Astrocyte (in vitro differentiated cells and primary cell): Measurements from ENCODE around the gene DHRS12. TPM values are rescaled to one million over a fixed set of nuclear protein-coding genes. Genes with fewer than 3 reads are reported as not detected.

Experiments
- DNase-seq: peaks from one replicate; pipeline ENCODE4 v3.0.0-alpha.2; 2010; ENCODE audit warnings: low read depth
- FAIRE-seq: peaks from 2 replicates; lab custom pipeline; 2011; peaks lifted over from hg19 to GRCh38; lab: Jason Lieb, UNC
- H2AFZ ChIP-seq: 2 replicates; pipeline ENCODE4 v1.6.0; 2012; ENCODE audit warnings: low read depth, low read length, inconsistent platforms
- H3K27ac ChIP-seq: 2 replicates; pipeline ENCODE4 v1.5.1; 2011; ENCODE audit warnings: low read depth, low read length, inconsistent platforms
- H3K27me3 ChIP-seq: 2 replicates; pipeline ENCODE4 v1.6.0; 2011; ENCODE audit warnings: low read length, inconsistent platforms; ENCODE audit not compliant: insufficient read depth
- H3K36me3 ChIP-seq: 2 replicates; pipeline ENCODE4 v1.5.1; 2011; ENCODE audit warnings: low read length, inconsistent platforms; ENCODE audit not compliant: insufficient read depth
- H3K4me1 ChIP-seq: 2 replicates; pipeline ENCODE4 v1.5.1; 2011; ENCODE audit warnings: low read length, inconsistent platforms; ENCODE audit not compliant: insufficient read depth
- H3K4me2 ChIP-seq: 2 replicates; pipeline ENCODE4 v1.6.0; 2012; ENCODE audit warnings: low read length, inconsistent platforms
- H3K4me3 ChIP-seq: 2 replicates; pipeline ENCODE4 v1.5.1; 2011; ENCODE audit warnings: low read depth, mild to moderate bottlenecking, low read length, inconsistent platforms; ENCODE audit not compliant: insufficient read depth
- H3K79me2 ChIP-seq: 2 replicates; pipeline ENCODE4 v1.6.0; 2012; ENCODE audit warnings: mild to moderate bottlenecking, low read length, inconsistent platforms; ENCODE audit not compliant: insufficient read depth
- H3K9ac ChIP-seq: 2 replicates; pipeline ENCODE4 v1.6.0; 2012; ENCODE audit warnings: mild to moderate bottlenecking, low read length, inconsistent platforms
- H3K9me3 ChIP-seq: 2 replicates; pipeline ENCODE4 v1.5.1; 2012; ENCODE audit warnings: low read depth, mild to moderate bottlenecking, low read length, inconsistent platforms; ENCODE audit not compliant: insufficient read depth
- H4K20me1 ChIP-seq: 2 replicates; pipeline ENCODE4 v1.6.0; 2012; ENCODE audit warnings: low read length, inconsistent platforms; ENCODE audit not compliant: insufficient read depth
- H3K27ac Mint-ChIP-seq: one replicate; pipeline ENCODE4 v1.8.0; 2021; ENCODE audit warnings: mild to moderate bottlenecking, mixed read lengths; ENCODE audit not compliant: unreplicated experiment
- H3K27me3 Mint-ChIP-seq: one replicate; pipeline ENCODE4 v1.8.0; 2021; ENCODE audit warnings: low read depth, mixed read lengths; ENCODE audit not compliant: unreplicated experiment
- H3K36me3 Mint-ChIP-seq: one replicate; pipeline ENCODE4 v1.8.0; 2021; ENCODE audit warnings: low read depth, mixed read lengths; ENCODE audit not compliant: unreplicated experiment
- H3K4me1 Mint-ChIP-seq: one replicate; pipeline ENCODE4 v1.8.0; 2021; ENCODE audit warnings: low read depth, mixed read lengths; ENCODE audit not compliant: unreplicated experiment
- H3K4me3 Mint-ChIP-seq: one replicate; pipeline ENCODE4 v1.8.0; 2021; ENCODE audit warnings: mild to moderate bottlenecking, moderate library complexity, mixed read lengths; ENCODE audit not compliant: unreplicated experiment
- H3K9me3 Mint-ChIP-seq: one replicate; pipeline ENCODE4 v1.8.0; 2021; ENCODE audit warnings: mild to moderate bottlenecking, mixed read lengths; ENCODE audit not compliant: unreplicated experiment
- CTCF ChIP-seq: IDR thresholded peaks from 2 replicates; pipeline ENCODE4 v1.5.1; 2011; ENCODE audit warnings: low read depth, mild to moderate bottlenecking, inconsistent platforms, low read length, moderate library complexity; ENCODE audit not compliant: insufficient read depth
- EZH2 ChIP-seq: IDR thresholded peaks from 2 replicates; pipeline ENCODE4 v1.6.1; 2012; ENCODE audit warnings: mild to moderate bottlenecking, low read length, inconsistent platforms; ENCODE audit not compliant: insufficient read depth
- total RNA-seq: library from RNA; stranded (reverse); gene quantifications from 2 replicates; pipeline ENCODE4 v1.2.1, GENCODE V29; 2021

DHRS12 gene
- total RNA-seq, 1 donor from 2014 or later, result 4.9 TPM

GRCh38 chr13:51801631-51802099, 2.3 kb downstream of the DHRS12 start:
- Mint-ChIP-seq H3K9me3 (no peaks in the 10 kb centered on the region), H3K27ac (peak overlapping the region; percentile 18), H3K36me3 (peaks cover 2% of the 10 kb centered on the region), H3K4me3 (no peak overlapping the region), H3K27me3 (peaks cover 8% of the 10 kb centered on the region), H3K4me1 (peaks cover 19% of the 10 kb centered on the region)
- no peak overlapping the region for H3K9ac ChIP-seq
- H3K9me3 ChIP-seq, result no peaks in the 10 kb centered on the region
- no peaks in the 10 kb centered on the region for H3K79me2 ChIP-seq
- peaks cover 29% of the 10 kb centered on the region for H3K4me1 ChIP-seq
- H3K36me3 ChIP-seq, result no peaks in the 10 kb centered on the region
- H3K27ac ChIP-seq, result no peak overlapping the region
- FAIRE-seq (no peak), DNase-seq (no peak)
- H4K20me1 ChIP-seq, result no peaks in the 10 kb centered on the region
- no peak overlapping the region for H3K4me3 ChIP-seq
- peak overlapping the region; percentile 87 for H3K4me2 ChIP-seq
- H2AFZ ChIP-seq, result no peak overlapping the region
- no peaks in the 10 kb centered on the region for H3K27me3 ChIP-seq
- TF ChIP-seq EZH2, result no peak
- TF ChIP-seq CTCF, result no peak

- no peak overlapping the region for H3K4me3 ChIP-seq
- DNase-seq, result no peak
- H3K4me2 ChIP-seq, result no peak overlapping the region
- FAIRE-seq, result no peak
- H3K4me1 ChIP-seq, result peaks cover 29% of the 10 kb centered on the region
- Mint-ChIP-seq H3K36me3 (peaks cover 2% of the 10 kb centered on the region), H3K9me3 (no peaks in the 10 kb centered on the region), H3K27ac (no peak overlapping the region), H3K4me1 (peaks cover 19% of the 10 kb centered on the region), H3K4me3 (no peak overlapping the region), H3K27me3 (peaks cover 8% of the 10 kb centered on the region)
- TF ChIP-seq EZH2, result no peak
- TF ChIP-seq CTCF, result no peak
- H3K27me3 ChIP-seq, result no peaks in the 10 kb centered on the region
- H3K27ac ChIP-seq, result no peak overlapping the region
- H4K20me1 ChIP-seq, result no peaks in the 10 kb centered on the region
- no peaks in the 10 kb centered on the region for H3K79me2 ChIP-seq
- no peak overlapping the region for H3K9ac ChIP-seq
- no peaks in the 10 kb centered on the region for H3K9me3 ChIP-seq
- no peaks in the 10 kb centered on the region for H3K36me3 ChIP-seq
- H2AFZ ChIP-seq, result no peak overlapping the region
Observed at GRCh38 chr13:51800486-51800885, 3.5 kb downstream of the DHRS12 start.

- H2AFZ ChIP-seq, result no peak overlapping the region
- FAIRE-seq, result no peak
- H3K79me2 ChIP-seq, result no peaks in the 10 kb centered on the region
- no peak overlapping the region for H3K27ac Mint-ChIP-seq
- H4K20me1 ChIP-seq, result no peaks in the 10 kb centered on the region
- peaks cover 14% of the 10 kb centered on the region for H3K4me1 Mint-ChIP-seq
- H3K4me3 Mint-ChIP-seq, result no peak overlapping the region
- peaks cover 8% of the 10 kb centered on the region for H3K27me3 Mint-ChIP-seq
- H3K27me3 ChIP-seq, result no peaks in the 10 kb centered on the region
- H3K4me2 ChIP-seq, result no peak overlapping the region
- H3K9me3 Mint-ChIP-seq, result no peaks in the 10 kb centered on the region
- TF ChIP-seq EZH2, result no peak
- no peak for DNase-seq
- peaks cover 22% of the 10 kb centered on the region for H3K4me1 ChIP-seq
- H3K27ac ChIP-seq, result no peak overlapping the region
- no peaks in the 10 kb centered on the region for H3K9me3 ChIP-seq
- H3K36me3 Mint-ChIP-seq, result peaks cover 5% of the 10 kb centered on the region
- no peak overlapping the region for H3K9ac ChIP-seq
- no peak overlapping the region for H3K4me3 ChIP-seq
- no peaks in the 10 kb centered on the region for H3K36me3 ChIP-seq
Observed at GRCh38 chr13:51799261-51799660, 4.7 kb downstream of the DHRS12 start.
